WTC11 (cell line): Measurements from ENCODE around the gene ACADVL. TPM values are rescaled to one million over a fixed set of nuclear protein-coding genes. Genes with fewer than 3 reads are reported as not detected.

Experiments used
- ATAC-seq: fragments of 200-7000 bp; cut with Tn5 transposase; 2 replicates; pipeline ENCODE4 v1.10.0; 2021; ENCODE audit warnings: mild to moderate bottlenecking, moderate library complexity
- CTCF ChIA-PET: fragments of 300-600 bp; sonication (Branson Sonifier 250); formaldehyde crosslinking; loops from one replicate; lab custom pipeline; 2021; ENCODE audit warnings: antibody characterized with exemption; lab: Charles Lee
- POLR2A ChIA-PET: fragments of 350-600 bp; sonication (Branson Sonifier 250); formaldehyde crosslinking; loops from one replicate; lab custom pipeline; 2021; ENCODE audit warnings: antibody characterized with exemption; lab: Charles Lee
- DNase-seq: peaks from one replicate; pipeline ENCODE4 v3.0.0; 2021; ENCODE audit warnings: low spot score
- H3K27ac Mint-ChIP-seq: 2 replicates; pipeline ENCODE4 v1.8.0; 2021; ENCODE audit warnings: mixed read lengths
- H3K27me3 Mint-ChIP-seq: 2 replicates; pipeline ENCODE4 v1.8.0; 2021; ENCODE audit warnings: low read depth, mild to moderate bottlenecking, moderate library complexity, mixed read lengths
- H3K36me3 Mint-ChIP-seq: 2 replicates; pipeline ENCODE4 v1.8.0; 2021; ENCODE audit warnings: mixed read lengths
- H3K4me1 Mint-ChIP-seq: 2 replicates; pipeline ENCODE4 v1.8.0; 2022; ENCODE audit warnings: mixed read lengths
- H3K4me3 Mint-ChIP-seq: 2 replicates; pipeline ENCODE4 v1.8.0; 2021; ENCODE audit warnings: mild to moderate bottlenecking, moderate library complexity, mixed read lengths
- H3K9me3 Mint-ChIP-seq: 2 replicates; pipeline ENCODE4 v1.8.0; 2021; ENCODE audit warnings: mixed read lengths
- CBFB ChIP-seq: sonication (generic); formaldehyde crosslinking; IDR thresholded peaks from 2 replicates; pipeline ENCODE4 v1.8.1; 2022; ENCODE audit warnings: mild to moderate bottlenecking, low read depth, missing genetic modification reagents
- ELF4 ChIP-seq: sonication (generic); formaldehyde crosslinking; IDR thresholded peaks from 2 replicates; pipeline ENCODE4 v1.8.1; 2022; ENCODE audit warnings: low read depth, mild to moderate bottlenecking, moderate library complexity, missing genetic modification reagents
- ESRRA ChIP-seq: sonication (generic); formaldehyde crosslinking; IDR thresholded peaks from 2 replicates; pipeline ENCODE4 v1.8.1; 2022; ENCODE audit warnings: mild to moderate bottlenecking, missing genetic modification reagents, borderline replicate concordance
- FOXJ3 ChIP-seq: sonication (generic); formaldehyde crosslinking; IDR thresholded peaks from 2 replicates; pipeline ENCODE4 v1.9.0; 2021; ENCODE audit warnings: missing genetic modification reagents, mild to moderate bottlenecking, borderline replicate concordance
- FOXK1 ChIP-seq: sonication (generic); formaldehyde crosslinking; IDR thresholded peaks from 2 replicates; pipeline ENCODE4 v1.8.0; 2022; ENCODE audit warnings: mild to moderate bottlenecking, moderate library complexity, missing genetic modification reagents
- JUN ChIP-seq: sonication (generic); formaldehyde crosslinking; IDR thresholded peaks from 2 replicates; pipeline ENCODE4 v1.8.0; 2023; ENCODE audit warnings: mild to moderate bottlenecking, missing genetic modification reagents
- KAT7 ChIP-seq: sonication (generic); formaldehyde crosslinking; IDR thresholded peaks from 2 replicates; pipeline ENCODE4 v1.8.1; 2023; ENCODE audit warnings: missing genetic modification reagents, mild to moderate bottlenecking, borderline replicate concordance
- NFATC4 ChIP-seq: fragments of 250-450 bp; sonication (Bioruptor Pico); IDR thresholded peaks from 2 replicates; pipeline ENCODE4 v1.9.0; 2021; ENCODE audit warnings: mild to moderate bottlenecking
- NFYB ChIP-seq: sonication (generic); formaldehyde crosslinking; conservative IDR thresholded peaks from 2 replicates; pipeline ENCODE4 v1.8.0; 2022; ENCODE audit warnings: low read depth, missing genetic modification reagents
- NR1H2 ChIP-seq: sonication (generic); formaldehyde crosslinking; IDR thresholded peaks from 2 replicates; pipeline ENCODE4 v1.9.0; 2021; ENCODE audit warnings: mild to moderate bottlenecking, moderate library complexity, missing genetic modification reagents
- OVOL2 ChIP-seq: fragments of 250-450 bp; sonication (Bioruptor Pico); IDR thresholded peaks from 2 replicates; pipeline ENCODE4 v1.9.0; 2021; ENCODE audit warnings: mild to moderate bottlenecking, borderline replicate concordance
- SP1 ChIP-seq: sonication (generic); formaldehyde crosslinking; conservative IDR thresholded peaks from 2 replicates; pipeline ENCODE4 v1.8.1; 2022; ENCODE audit warnings: missing genetic modification reagents
- TCF7 ChIP-seq: sonication (generic); formaldehyde crosslinking; IDR thresholded peaks from 2 replicates; pipeline ENCODE4 v1.8.0; 2022; ENCODE audit warnings: mild to moderate bottlenecking, low read depth, missing genetic modification reagents, moderate library complexity
- TP53 ChIP-seq: sonication (generic); formaldehyde crosslinking; IDR thresholded peaks from 2 replicates; pipeline ENCODE4 v1.8.1; 2023; ENCODE audit warnings: mild to moderate bottlenecking, missing genetic modification reagents
- USF1 ChIP-seq: sonication (generic); formaldehyde crosslinking; IDR thresholded peaks from 2 replicates; pipeline ENCODE4 v1.8.0; 2022; ENCODE audit warnings: mild to moderate bottlenecking, missing genetic modification reagents
- ZMAT4 ChIP-seq: fragments of 250-450 bp; sonication (Bioruptor Pico); IDR thresholded peaks from 2 replicates; pipeline ENCODE4 v1.9.0; 2021; ENCODE audit warnings: mild to moderate bottlenecking
- ZNF232 ChIP-seq: sonication (generic); formaldehyde crosslinking; IDR thresholded peaks from 2 replicates; pipeline ENCODE4 v1.8.0; 2022; ENCODE audit warnings: mild to moderate bottlenecking, missing genetic modification reagents
- ZNF263 ChIP-seq: sonication (generic); formaldehyde crosslinking; IDR thresholded peaks from 2 replicates; pipeline ENCODE4 v1.8.1; 2022; ENCODE audit warnings: low read depth, mild to moderate bottlenecking, moderate library complexity, missing genetic modification reagents
- ZNF281 ChIP-seq: sonication (generic); formaldehyde crosslinking; IDR thresholded peaks from 2 replicates; pipeline ENCODE4 v1.8.0; 2023; ENCODE audit warnings: mild to moderate bottlenecking, missing genetic modification reagents
- total RNA-seq: library from RNA; stranded (reverse); gene quantifications from 3 replicates; pipeline ENCODE4 v1.2.3, GENCODE V29; 2021
- TF ChIP-seq, protein P1 (sequence below): sonication (generic); formaldehyde crosslinking; IDR thresholded peaks from 2 replicates; pipeline ENCODE4 v1.8.1; 2023; ENCODE audit warnings: mild to moderate bottlenecking, missing genetic modification reagents
- TF ChIP-seq, protein P2 (sequence below): sonication (generic); formaldehyde crosslinking; IDR thresholded peaks from 2 replicates; pipeline ENCODE4 v1.8.1; 2022; ENCODE audit warnings: low read depth, missing genetic modification reagents, borderline replicate concordance
- TF ChIP-seq, protein P3 (sequence below): sonication (generic); formaldehyde crosslinking; IDR thresholded peaks from 2 replicates; pipeline ENCODE4 v1.8.1; 2022; ENCODE audit warnings: mild to moderate bottlenecking, moderate library complexity, missing genetic modification reagents
- TF ChIP-seq, protein P4 (sequence below): fragments of 250-450 bp; sonication (Bioruptor Pico); IDR thresholded peaks from 2 replicates; pipeline ENCODE4 v1.9.0; 2021; ENCODE audit warnings: moderate library complexity, mild to moderate bottlenecking, inconsistent platforms, borderline replicate concordance

ACADVL gene
- total RNA-seq, 1 experiment from 2014 or later: 236 TPM

DNA sequence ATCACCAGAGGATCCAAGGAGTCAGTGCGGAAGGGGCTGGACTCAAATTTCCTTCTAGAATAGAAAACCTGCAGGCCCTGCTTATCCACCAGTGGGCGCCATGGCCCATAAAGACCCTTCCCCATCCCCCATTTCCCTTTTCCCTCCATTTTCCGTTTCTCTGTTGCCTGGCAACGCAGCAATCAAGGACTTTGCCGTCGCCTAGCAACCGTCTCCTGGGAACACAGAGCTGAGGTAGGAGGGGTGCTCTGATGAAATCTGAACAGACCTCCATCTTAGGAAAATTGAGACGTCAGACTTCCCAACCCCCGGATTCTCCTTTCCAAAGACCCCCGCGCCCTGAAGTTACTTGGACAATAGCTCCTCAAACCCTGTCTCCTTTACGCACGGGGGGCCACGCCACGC lies 5.8 kb upstream of the ACADVL start (continued):
- TF ChIP-seq ZNF281 (CRISPR knock-in tag) (peak; percentile 96), JUN (CRISPR knock-in tag) (no peak), CBFB (CRISPR knock-in tag) (no peak), ELF4 (CRISPR knock-in tag) (no peak), TCF7 (CRISPR knock-in tag) (no peak), ZNF232 (no peak), TP53 (CRISPR knock-in tag) (no peak), FOXK1 (CRISPR knock-in tag) (no peak)
- TF ChIP-seq, protein P1, sequence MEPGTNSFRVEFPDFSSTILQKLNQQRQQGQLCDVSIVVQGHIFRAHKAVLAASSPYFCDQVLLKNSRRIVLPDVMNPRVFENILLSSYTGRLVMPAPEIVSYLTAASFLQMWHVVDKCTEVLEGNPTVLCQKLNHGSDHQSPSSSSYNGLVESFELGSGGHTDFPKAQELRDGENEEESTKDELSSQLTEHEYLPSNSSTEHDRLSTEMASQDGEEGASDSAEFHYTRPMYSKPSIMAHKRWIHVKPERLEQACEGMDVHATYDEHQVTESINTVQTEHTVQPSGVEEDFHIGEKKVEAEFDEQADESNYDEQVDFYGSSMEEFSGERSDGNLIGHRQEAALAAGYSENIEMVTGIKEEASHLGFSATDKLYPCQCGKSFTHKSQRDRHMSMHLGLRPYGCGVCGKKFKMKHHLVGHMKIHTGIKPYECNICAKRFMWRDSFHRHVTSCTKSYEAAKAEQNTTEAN: no peak

DNA sequence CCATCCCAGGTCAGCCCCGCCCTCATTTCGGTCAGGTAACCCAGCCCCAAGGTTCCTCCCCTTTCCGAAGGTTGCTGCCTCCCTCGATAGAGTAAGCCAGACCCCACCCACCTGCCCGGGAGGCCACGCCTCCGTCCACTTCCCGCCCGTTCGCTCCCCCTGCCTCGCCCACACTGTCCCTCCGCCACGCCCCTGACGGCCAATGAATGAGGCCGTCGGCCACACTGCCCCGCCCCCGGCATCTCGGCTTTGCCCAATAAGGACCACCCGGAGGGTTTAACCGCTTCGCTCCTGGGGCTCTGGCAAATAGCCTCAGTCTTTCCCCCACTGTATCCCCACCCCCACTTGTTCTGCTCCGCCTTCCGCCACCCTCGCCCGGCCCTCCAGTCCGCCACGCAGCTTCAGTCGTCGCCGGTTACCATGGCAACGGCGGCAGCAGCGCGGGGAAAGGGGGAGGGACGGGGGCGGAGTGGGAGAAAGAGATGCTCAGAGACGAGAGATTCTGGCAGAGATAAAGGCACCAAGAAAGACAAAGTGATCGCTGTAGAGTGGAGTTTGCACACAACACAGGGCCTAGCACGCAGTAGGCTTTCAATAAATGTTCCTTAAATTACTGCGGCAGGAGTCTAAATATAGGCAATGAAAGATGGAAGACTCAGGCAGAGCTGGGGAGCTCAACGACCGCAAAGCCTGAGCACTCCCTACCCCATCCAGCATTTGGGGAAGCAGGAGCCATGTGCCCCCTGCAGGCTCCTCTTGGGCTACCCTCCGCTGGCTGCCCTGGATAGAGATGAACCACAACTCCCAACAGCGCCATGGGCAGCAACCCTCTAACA lies 5.2 kb upstream of the ACADVL start:
- H3K36me3 Mint-ChIP-seq: no peaks in the 10 kb centered on the region
- peaks cover 61% of the 10 kb centered on the region for H3K4me1 Mint-ChIP-seq
- no peaks in the 10 kb centered on the region for H3K9me3 Mint-ChIP-seq
- peak; percentile 77 for ATAC-seq
- peak; percentile 100 for DNase-seq
- H3K4me3 Mint-ChIP-seq: peak overlapping the region; percentile 86
- TF ChIP-seq ELF4 (CRISPR knock-in tag) (no peak), NR1H2 (CRISPR knock-in tag) (no peak), SP1 (CRISPR knock-in tag) (peak; percentile 92), NFYB (peak; percentile 71), OVOL2 (CRISPR knock-in tag) (no peak), USF1 (CRISPR knock-in tag) (no peak), ZMAT4 (CRISPR knock-in tag) (no peak), KAT7 (no peak), ZNF232 (no peak), ZNF263 (no peak), FOXJ3 (CRISPR knock-in tag) (no peak), NFATC4 (CRISPR knock-in tag) (no peak), FOXK1 (CRISPR knock-in tag) (no peak; the same call in 1 of the 2 replicates), ESRRA (CRISPR knock-in tag) (no peak)
- TF ChIP-seq, protein P2, sequence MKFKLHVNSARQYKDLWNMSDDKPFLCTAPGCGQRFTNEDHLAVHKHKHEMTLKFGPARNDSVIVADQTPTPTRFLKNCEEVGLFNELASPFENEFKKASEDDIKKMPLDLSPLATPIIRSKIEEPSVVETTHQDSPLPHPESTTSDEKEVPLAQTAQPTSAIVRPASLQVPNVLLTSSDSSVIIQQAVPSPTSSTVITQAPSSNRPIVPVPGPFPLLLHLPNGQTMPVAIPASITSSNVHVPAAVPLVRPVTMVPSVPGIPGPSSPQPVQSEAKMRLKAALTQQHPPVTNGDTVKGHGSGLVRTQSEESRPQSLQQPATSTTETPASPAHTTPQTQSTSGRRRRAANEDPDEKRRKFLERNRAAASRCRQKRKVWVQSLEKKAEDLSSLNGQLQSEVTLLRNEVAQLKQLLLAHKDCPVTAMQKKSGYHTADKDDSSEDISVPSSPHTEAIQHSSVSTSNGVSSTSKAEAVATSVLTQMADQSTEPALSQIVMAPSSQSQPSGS (CRISPR knock-in tag): no peak
- TF ChIP-seq, protein P3, sequence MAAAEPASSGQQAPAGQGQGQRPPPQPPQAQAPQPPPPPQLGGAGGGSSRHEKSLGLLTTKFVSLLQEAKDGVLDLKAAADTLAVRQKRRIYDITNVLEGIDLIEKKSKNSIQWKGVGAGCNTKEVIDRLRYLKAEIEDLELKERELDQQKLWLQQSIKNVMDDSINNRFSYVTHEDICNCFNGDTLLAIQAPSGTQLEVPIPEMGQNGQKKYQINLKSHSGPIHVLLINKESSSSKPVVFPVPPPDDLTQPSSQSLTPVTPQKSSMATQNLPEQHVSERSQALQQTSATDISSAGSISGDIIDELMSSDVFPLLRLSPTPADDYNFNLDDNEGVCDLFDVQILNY (CRISPR knock-in tag): 0 out of 2 replicates have a peak, but pooled peaks have one; percentile 30
- TF ChIP-seq, protein P4, sequence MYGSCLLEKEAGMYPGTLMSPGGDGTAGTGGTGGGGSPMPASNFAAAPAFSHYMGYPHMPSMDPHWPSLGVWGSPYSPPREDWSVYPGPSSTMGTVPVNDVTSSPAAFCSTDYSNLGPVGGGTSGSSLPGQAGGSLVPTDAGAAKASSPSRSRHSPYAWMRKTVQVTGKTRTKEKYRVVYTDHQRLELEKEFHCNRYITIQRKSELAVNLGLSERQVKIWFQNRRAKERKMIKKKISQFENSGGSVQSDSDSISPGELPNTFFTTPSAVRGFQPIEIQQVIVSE (CRISPR knock-in tag): no peak
- CTCF ChIA-PET: interaction anchor here (0.6 to 2.9 kb wide), 44 partner anchors 8 to 643 kb away, joined by 3 to 17 read pairs (median 5); partner anchors contain the start of genes ACAP1, ASGR1, CYB5D1 and DVL2
- POLR2A ChIA-PET: interaction anchor here (0.7 to 1.1 kb wide), 5 partner anchors 14 to 221 kb away, joined by 3 to 6 read pairs (median 3); no protein-coding TSS in a partner anchor
- H3K27me3 Mint-ChIP-seq: peaks cover 4% of the 10 kb centered on the region; the same call in 1 of the 2 replicates
- peak overlapping the region; percentile 98 for H3K27ac Mint-ChIP-seq
